Right cardiac atrium (tissue), 5 donors: ENCODE data around the gene EAF1. TPM values are rescaled to one million over a fixed set of nuclear protein-coding genes. Genes with fewer than 3 reads are reported as not detected.
"Not testable (repeated sequence)": the region's sequence is repeated elsewhere in the genome, so short reads cannot be mapped to it uniquely, and the experiment has no call there.

Experiments
- ATAC-seq, 2 donors: fragments of 200-7000 bp; cut with Tn5 transposase; one replicate each; pipeline versions ENCODE4 v1.8.0 to v1.9.1; 2020; ENCODE audit warnings: moderate library complexity in 2 of 2, mild to moderate bottlenecking in 1 of 2
- DNase-seq, 3 donors: peaks; one replicate each; pipeline ENCODE4 v3.0.0-alpha.2; 2020
- H3K27ac ChIP-seq: one replicate; pipeline ENCODE4 v1.5.1; 2013; ENCODE audit warnings: mild to moderate bottlenecking, low read length, control low read depth, moderate library complexity
- H3K27me3 ChIP-seq: one replicate; pipeline ENCODE4 v1.6.1; 2013; ENCODE audit not compliant: control insufficient read depth, insufficient read depth
- H3K4me1 ChIP-seq: one replicate; pipeline ENCODE4 v1.6.1; 2013; ENCODE audit warnings: low read length; ENCODE audit not compliant: control insufficient read depth, insufficient read depth
- H3K4me3 ChIP-seq: one replicate; pipeline ENCODE4 v1.5.1; 2013; ENCODE audit warnings: low read length, control low read depth
- H3K9me3 ChIP-seq: one replicate; pipeline ENCODE4 v1.6.1; 2013; ENCODE audit warnings: low read length; ENCODE audit not compliant: control insufficient read depth
- whole genome bisulfite sequencing: extraction: QIAGEN DNeasy Blood & Tissue Kit; methylation state at CpG from one replicate; pipeline ENCODE4 v1.1.7; 2013; 5-methylcytosine and 5-hydroxymethylcytosine counted together
- intact Hi-C, 4 donors: fragments of 100-400 bp; cut with DNase I; formaldehyde crosslinking; loops; one replicate each; pipeline versions ENCODE4 v1.11.0 to v1.14.0; 2022 to 2023
- polyA plus RNA-seq: library from polyadenylated mRNA; stranded (reverse); fragments of 200-250 nt; gene quantifications from one replicate; pipeline ENCODE4 v1.2.3, GENCODE V29; 2013
- total RNA-seq, 4 donors: library from RNA; stranded (reverse); fragmentation: NEBNext Ultra II Directional; extraction: Animal tissue kit (Norgen Biotek cat#: 25700); gene quantifications; one replicate each; pipeline ENCODE4 v1.2.1, GENCODE V29; 2021
- donor health status: healthy with polysubstance abuse.
- donor health status: DM: no; HTN: yes; CAD: no.
- donor health status: DM: no; HTN: no; CAD: no.
- donor health status: DM: no; HTN: yes; CAD: no; lungs with severe emphysema.
- donor health status: DM: yes; HTN: yes; CAD: no.

The EAF1 gene
- total and polyA plus RNA-seq, 5 donors, result 3.3 to 13.1 (median 7.8) TPM

DNA sequence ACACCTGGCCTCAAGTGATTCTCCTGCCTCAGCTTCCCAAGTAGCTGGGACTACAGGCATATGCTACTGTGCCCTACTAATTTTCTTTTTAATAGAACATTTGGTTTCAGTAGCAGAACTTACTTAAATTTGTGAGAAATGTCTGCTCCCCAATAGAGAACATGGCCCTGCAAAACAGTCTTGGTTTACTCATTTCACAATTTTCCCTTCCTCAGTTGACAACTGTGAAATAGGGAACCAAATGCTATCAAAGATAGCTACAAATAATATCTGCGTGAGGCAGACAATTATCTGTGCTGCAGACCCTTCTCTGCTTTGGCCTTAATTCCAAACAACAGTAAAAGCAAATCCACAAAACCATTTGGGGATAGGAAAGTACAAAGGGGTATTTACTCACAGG lies 22.6 kb upstream of the EAF1 start:
- Histone ChIP-seq H3K27ac (no peak overlapping the region), H3K9me3 (no peaks in the 10 kb centered on the region), H3K27me3 (no peaks in the 10 kb centered on the region), H3K4me1 (no peaks in the 10 kb centered on the region), H3K4me3 (no peak overlapping the region)
- 86% methylated on average over 1 of the region's 1 CpG for WGBS
- intact Hi-C loops, result loop anchor here in 2 of 4 donors (5.0 to 10.0 kb wide), 2 partner anchors 200 to 207 kb away; partner anchors contain the start of gene CAPN7 (in 1 of the 2)
- DNase-seq, result no peak
- ATAC-seq, result no peak

DNA sequence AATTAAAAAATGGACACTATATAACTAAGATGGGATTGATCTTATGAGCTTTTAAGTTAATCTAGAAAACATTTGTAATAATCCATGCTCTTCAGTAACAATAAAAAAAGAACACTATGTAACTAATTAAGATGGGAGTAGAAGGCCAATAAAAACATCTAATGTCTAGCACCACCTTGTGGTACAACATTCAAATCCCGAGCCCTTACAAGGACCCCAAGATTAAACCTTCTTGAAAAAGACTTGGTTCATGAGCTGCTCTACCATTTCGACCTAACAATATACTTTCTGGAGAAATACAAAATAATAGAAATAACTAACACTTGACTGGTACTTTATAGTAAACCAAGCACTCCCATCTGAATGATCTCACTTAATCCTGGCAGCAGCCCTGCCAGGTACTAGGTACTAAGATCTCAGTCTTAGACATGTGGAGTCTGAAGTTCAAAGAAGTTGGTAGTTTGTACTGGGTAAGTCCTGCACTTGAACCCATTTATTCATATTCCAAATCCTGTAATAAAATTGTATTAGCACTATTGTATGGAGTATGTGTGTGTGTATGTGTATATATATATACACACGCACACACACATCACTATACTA lies 21.8 kb upstream of the EAF1 start:
- ATAC-seq, result peak; percentile 64 to 72

DNA sequence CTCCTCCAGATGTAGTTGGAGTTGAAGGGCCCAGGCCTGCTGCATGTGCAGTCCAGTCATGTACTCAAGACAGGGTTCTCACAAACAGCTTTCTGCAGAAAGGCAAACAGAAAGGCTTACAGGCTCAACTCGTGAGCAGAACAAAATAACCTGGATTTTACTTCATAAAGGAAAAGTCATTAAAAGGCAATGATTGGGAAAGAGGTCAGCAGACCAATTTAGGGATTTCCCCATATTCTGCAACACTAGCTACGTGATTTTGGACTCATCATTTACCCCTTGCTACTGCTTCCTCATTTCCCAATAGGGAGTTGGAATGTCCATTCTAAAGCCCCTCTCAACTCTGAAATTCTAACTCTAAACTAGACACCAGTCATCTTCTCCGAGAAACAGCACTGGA lies 18.2 kb upstream of the EAF1 start:
- Histone ChIP-seq H3K4me3 (no peak overlapping the region), H3K9me3 (no peaks in the 10 kb centered on the region), H3K27ac (no peak overlapping the region), H3K27me3 (no peaks in the 10 kb centered on the region), H3K4me1 (no peaks in the 10 kb centered on the region)
- DNase-seq (no peak), ATAC-seq (no peak)
- intact Hi-C loops, result loop anchor here in 2 of 4 donors (5.0 to 10.0 kb wide), 2 partner anchors 204 to 212 kb away; partner anchors contain the start of gene CAPN7 (in 1 of the 2)
- 78% methylated on average over 3 of the region's 3 CpGs for WGBS

More for the DNA sequence above, 21.8 kb upstream of the EAF1 start:
- 34% methylated on average over 3 of the region's 3 CpGs for WGBS
- H3K27me3 ChIP-seq, result no peaks in the 10 kb centered on the region
- intact Hi-C loops, result loop anchor here in 2 of 4 donors (5.0 to 10.0 kb wide), 2 partner anchors 201 to 208 kb away; partner anchors contain the start of gene CAPN7 (in 1 of the 2)
- no peak overlapping the region for H3K4me3 ChIP-seq
- H3K9me3 ChIP-seq, result no peaks in the 10 kb centered on the region
- no peak for DNase-seq
- no peak overlapping the region for H3K27ac ChIP-seq
- no peaks in the 10 kb centered on the region for H3K4me1 ChIP-seq

DNA sequence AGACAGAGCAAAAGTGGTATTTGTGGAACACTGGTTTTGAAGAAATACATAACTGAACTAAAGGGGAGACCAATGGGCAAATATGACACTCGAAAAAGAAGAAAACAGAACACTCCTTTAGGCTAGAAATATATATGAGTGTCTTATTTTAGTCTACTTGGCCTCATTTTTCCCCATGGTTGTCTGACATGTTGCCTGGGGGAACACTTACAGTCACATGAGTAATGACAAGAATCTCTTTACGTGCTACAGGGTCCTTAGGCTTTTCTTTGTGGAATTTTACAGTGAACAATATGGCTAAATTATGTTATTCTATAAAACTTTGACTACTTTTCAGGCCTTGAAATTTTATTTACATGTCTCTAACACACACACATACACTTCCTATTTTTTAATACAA lies 17.6 kb upstream of the EAF1 start:
- H3K27me3 ChIP-seq, result no peaks in the 10 kb centered on the region
- H3K4me3 ChIP-seq, result no peak overlapping the region
- DNase-seq, result no peak
- no peaks in the 10 kb centered on the region for H3K9me3 ChIP-seq
- H3K27ac ChIP-seq, result no peak overlapping the region
- no peak for ATAC-seq
- no peaks in the 10 kb centered on the region for H3K4me1 ChIP-seq
- WGBS, result 97% methylated on average over 2 of the region's 2 CpGs
- intact Hi-C loops, result loop anchor here in 2 of 4 donors (5.0 to 10.0 kb wide), 2 partner anchors 205 to 212 kb away; partner anchors contain the start of gene CAPN7 (in 1 of the 2)

DNA sequence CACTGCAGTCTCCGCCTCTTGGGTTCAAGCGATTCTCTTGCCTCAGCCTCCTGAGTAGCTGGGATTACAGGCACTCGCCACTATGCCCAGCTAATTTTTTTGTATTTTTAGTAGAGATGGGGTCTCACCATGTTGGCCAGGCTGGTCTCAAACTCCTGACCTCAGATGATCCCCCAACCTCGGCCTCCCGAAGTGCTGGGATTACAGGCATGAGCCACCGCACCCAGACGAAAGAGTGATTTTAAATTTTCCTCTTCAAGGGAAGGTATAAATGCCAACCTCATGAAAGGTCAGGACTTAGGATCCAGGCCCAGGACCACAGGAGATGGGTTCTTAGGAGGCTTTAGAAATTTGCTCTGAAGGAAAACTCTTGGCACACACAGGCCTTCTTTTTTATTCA lies 16.4 kb upstream of the EAF1 start:
- H3K4me3 ChIP-seq, H3K9me3 ChIP-seq, intact Hi-C loops, ATAC-seq, DNase-seq, H3K27me3 ChIP-seq, H3K4me1 ChIP-seq, H3K27ac ChIP-seq: not testable (repeated sequence)
- 92% methylated on average over 7 of the region's 7 CpGs for WGBS

DNA sequence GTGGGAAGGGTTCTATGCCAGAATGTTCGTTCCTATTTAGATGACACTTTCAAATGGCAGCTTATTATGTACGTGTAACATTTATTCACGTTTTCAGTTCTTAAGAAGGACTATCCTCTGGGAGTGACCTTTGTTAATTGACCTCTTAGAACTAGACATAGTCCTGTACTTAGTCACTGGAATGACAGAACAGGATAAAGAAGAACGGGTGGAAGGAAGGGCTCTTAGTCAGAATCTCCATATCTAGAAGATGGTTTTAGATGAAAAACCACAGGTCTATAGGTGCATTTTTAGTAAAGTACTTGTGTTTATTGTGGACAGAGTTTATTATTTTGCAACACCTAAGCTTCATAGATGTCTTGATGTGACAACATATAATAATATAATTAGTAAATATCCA lies 6.5 kb upstream of the EAF1 start:
- DNase-seq, result no peak

DNA sequence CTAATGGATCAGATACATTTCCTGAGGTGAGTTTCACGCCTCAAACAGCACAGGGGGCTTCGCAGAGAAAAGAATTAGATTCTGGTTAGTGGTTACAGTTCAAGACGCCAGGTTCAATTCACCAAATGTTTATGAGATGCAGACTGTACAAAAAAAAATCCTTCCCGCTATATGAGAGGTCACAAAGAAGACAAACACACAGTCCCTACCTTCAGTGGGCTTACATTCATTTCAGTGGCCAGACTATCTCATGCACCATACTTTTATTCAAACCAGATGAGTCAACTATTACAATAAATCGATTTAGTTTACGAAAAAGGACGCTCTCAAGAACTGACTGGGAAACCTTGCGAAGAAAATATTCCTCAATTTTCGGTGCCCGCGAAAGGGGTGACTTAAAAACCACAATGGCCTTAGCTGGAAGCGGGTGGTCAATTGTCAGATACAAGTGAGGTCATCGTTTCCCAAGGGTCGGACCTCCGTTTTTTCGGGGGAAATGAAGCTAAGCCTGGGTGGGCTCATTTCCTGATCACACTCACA lies 749 bp upstream of the EAF1 start:
- ATAC-seq (no peak), DNase-seq (no peak)
- Histone ChIP-seq H3K9me3 (no peaks in the 10 kb centered on the region), H3K4me1 (peaks cover 4% of the 10 kb centered on the region), H3K27me3 (no peaks in the 10 kb centered on the region), H3K4me3 (peak overlapping the region; percentile 93), H3K27ac (no peak overlapping the region)
- WGBS, result 47% methylated on average over 16 of the region's 16 CpGs
- intact Hi-C loops, result loop anchor here in 1 of 4 donors (5.0 kb wide), 1 partner anchor 131 kb away; no protein-coding TSS in a partner anchor

More for the DNA sequence above, 6.5 kb upstream of the EAF1 start:
- 78% methylated on average over 4 of the region's 4 CpGs for WGBS
- intact Hi-C loops, result no loop called here
- ATAC-seq, result no peak
- H3K4me1 ChIP-seq, result no peaks in the 10 kb centered on the region
- H3K27ac ChIP-seq, result no peak overlapping the region
- no peak overlapping the region for H3K4me3 ChIP-seq
- no peaks in the 10 kb centered on the region for H3K9me3 ChIP-seq
- H3K27me3 ChIP-seq, result no peaks in the 10 kb centered on the region

DNA sequence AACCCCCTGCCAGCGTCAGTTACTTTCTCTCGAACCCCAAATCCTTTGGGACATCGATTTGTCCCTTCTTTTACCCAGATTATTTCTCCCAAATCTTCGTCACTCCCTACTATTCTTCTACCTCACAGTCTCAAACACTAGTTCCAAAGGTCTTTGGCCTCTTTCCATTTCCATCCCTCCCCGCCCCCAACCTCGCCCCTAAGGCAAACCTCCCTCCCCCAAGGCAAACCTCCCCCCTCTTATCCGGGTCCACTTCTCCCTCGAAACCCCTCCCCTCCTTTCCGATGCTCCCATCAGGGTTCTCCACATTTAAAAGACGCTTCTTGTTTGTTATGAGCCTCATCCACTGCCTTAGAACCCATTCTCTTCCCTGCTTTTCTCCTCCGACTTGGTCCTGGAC lies 583 bp downstream of the EAF1 start:
- Histone ChIP-seq H3K9me3 (no peaks in the 10 kb centered on the region), H3K27me3 (no peaks in the 10 kb centered on the region), H3K4me1 (peaks cover 4% of the 10 kb centered on the region), H3K27ac (peak overlapping the region; percentile 83), H3K4me3 (peak overlapping the region; percentile 93)
- ATAC-seq (peak; percentile 21 to 46), DNase-seq (no peak)
- WGBS, result under 1% methylated on average over 11 of the region's 11 CpGs
- intact Hi-C loops, result loop anchor here in 1 of 4 donors (5.0 kb wide), 1 partner anchor 129 kb away; no protein-coding TSS in a partner anchor

DNA sequence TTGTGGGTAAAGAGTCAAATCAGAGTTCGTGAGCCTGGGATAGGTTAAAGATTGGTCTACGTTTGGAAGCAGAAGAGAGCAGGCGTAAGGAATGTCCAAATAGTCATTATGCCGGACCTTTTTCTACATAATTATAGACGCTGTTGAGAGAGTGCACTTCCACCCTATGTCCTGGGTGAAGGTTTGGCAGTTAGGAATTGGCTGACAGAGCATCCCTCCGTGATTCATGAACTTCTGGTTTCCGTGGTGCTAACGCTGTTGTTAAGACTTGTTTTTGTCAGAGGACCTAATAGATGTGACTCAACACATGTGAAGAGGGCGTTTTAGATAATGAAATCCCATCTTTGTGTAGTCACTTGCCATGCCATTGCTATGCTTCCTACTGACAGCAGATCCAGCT lies 1.1 kb downstream of the EAF1 start:
- peak overlapping the region; percentile 93 for H3K4me3 ChIP-seq
- DNase-seq, result no peak
- peak in 1 of 2 donors; percentile 30 for ATAC-seq
- H3K27me3 ChIP-seq, result no peaks in the 10 kb centered on the region
- peaks cover 4% of the 10 kb centered on the region for H3K4me1 ChIP-seq
- no peak overlapping the region for H3K27ac ChIP-seq
- intact Hi-C loops, result loop anchor here in 1 of 4 donors (5.0 kb wide), 1 partner anchor 129 kb away; no protein-coding TSS in a partner anchor
- no peaks in the 10 kb centered on the region for H3K9me3 ChIP-seq
- 16% methylated on average over 9 of the region's 9 CpGs for whole genome bisulfite sequencing

DNA sequence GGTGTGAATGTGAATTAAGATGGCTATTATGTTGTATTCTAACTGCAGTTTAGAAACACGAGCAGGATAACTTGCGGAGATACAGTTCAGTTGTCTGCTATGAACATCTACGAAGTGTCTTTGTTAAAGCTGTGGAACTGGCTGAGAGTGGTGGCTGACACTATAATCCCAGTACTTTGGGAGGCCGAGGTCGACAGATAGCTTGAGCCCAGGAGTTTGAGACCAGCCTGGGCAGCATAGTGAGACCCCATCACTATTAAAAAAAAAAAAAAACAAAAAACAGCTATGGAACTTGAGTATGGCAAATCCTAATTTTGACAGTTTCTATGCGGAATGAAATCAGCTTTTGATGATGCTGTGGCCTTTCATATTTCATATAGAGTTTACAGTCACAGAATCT lies 1.7 kb downstream of the EAF1 start:
- 93% methylated on average over 6 of the region's 6 CpGs for WGBS
- DNase-seq (no peak), ATAC-seq (no peak)
- peaks cover 4% of the 10 kb centered on the region for H3K4me1 ChIP-seq
- no peaks in the 10 kb centered on the region for H3K9me3 ChIP-seq
- H3K27ac ChIP-seq, result no peak overlapping the region
- H3K4me3 ChIP-seq, result no peak overlapping the region
- intact Hi-C loops, result loop anchor here in 1 of 4 donors (5.0 kb wide), 1 partner anchor 128 kb away; no protein-coding TSS in a partner anchor
- no peaks in the 10 kb centered on the region for H3K27me3 ChIP-seq

DNA sequence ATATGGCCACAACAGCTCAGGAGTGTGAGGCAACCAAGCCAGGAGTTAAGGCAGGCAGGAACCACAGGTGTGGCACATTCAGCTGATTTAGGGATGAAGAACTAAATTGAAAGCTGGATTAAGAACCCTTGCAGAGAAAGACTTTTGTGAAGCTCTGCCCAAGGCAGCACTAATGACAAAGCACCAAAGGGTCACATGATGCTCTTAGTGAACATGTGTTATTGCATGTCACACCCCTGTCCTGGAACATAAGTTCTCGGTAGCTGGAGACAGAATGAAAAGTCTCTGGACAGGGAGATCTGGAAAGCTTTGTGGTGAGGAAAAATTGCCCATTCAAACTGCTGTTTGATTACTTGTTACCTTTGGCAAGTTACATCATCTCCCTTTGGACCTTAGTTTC lies 3.2 kb downstream of the EAF1 start:
- 64% methylated on average over 1 of the region's 1 CpG for WGBS
- ATAC-seq (no peak), DNase-seq (no peak)
- H3K4me1 ChIP-seq, result peaks cover 4% of the 10 kb centered on the region
- H3K27ac ChIP-seq, result no peak overlapping the region
- no peaks in the 10 kb centered on the region for H3K27me3 ChIP-seq
- H3K4me3 ChIP-seq, result no peak overlapping the region
- intact Hi-C loops, result loop anchor here in 2 of 4 donors (10.0 kb wide), 2 partner anchors 124 to 134 kb away; no protein-coding TSS in a partner anchor
- H3K9me3 ChIP-seq, result no peaks in the 10 kb centered on the region
